GM23248 (cell line): ENCODE data around the gene DOCK9.

Experiments used
- EZH2 ChIP-seq: fragments of 200-600 bp; sonication (generic); IDR thresholded peaks from 2 replicates; pipeline ENCODE4 v1.6.1; 2018; ENCODE audit warnings: antibody characterized with exemption, mild to moderate bottlenecking; ENCODE audit not compliant: insufficient read depth, poor library complexity, severe bottlenecking
- EZH2phosphoT487 ChIP-seq: fragments of 200-600 bp; sonication (generic); IDR thresholded peaks from 2 replicates; pipeline ENCODE4 v1.6.1; 2018; ENCODE audit warnings: antibody characterized with exemption, moderate library complexity, mild to moderate bottlenecking, low read depth; ENCODE audit not compliant: insufficient read depth

DNA sequence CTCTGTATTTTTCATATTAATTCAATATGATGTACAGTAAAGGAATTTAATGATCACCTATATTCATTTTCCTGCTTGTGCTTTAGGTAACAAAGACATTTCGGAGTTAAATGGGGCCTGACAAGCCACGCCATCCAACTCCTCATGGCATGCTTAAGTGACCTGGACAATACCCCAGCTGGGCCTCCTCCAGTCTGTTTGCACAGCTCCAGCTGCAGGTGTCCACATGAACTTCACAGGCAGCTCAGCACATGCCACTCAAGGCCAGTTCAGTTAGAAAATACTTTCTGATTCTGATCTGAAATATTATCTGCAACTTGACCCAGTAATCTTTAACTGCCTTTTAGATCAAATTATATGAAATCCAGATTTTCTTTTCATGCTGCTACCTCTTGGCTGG lies 135.8 kb downstream of the DOCK9 start:
- TF ChIP-seq EZH2 (no peak), EZH2phosphoT487 (no peak)
